GM18861 (cell line): ENCODE measurements around the gene ZNF367.
"Not testable (repeated sequence)": the region's sequence is repeated elsewhere in the genome, so short reads cannot be mapped to it uniquely, and the experiment has no call there.

Experiments
- ATAC-seq: cut with Tn5 transposase; IDR thresholded peaks from one replicate; pipeline ENCODE4 v1.9.1; 2021; ENCODE audit not compliant: unreplicated experiment

ZNF367 gene

GRCh38 chr9:96363175-96363967, 54.8 kb downstream of the ZNF367 start:
- ATAC-seq, result no peak

- not testable (repeated sequence) for ATAC-seq
Measured at GRCh38 chr9:96362119-96362518, 56.1 kb downstream of the ZNF367 start.

GRCh38 chr9:96361668-96362067, 56.5 kb downstream of the ZNF367 start:
- no peak for ATAC-seq

- ATAC-seq, result no peak
Measured at GRCh38 chr9:96360976-96361375, 57.2 kb downstream of the ZNF367 start.

- not testable (repeated sequence) for ATAC-seq
Measured at GRCh38 chr9:96360523-96360922, 57.6 kb downstream of the ZNF367 start.

GRCh38 chr9:96350866-96351265, 67.3 kb downstream of the ZNF367 start:
- ATAC-seq, result no peak

GRCh38 chr9:96348261-96348660, 69.9 kb downstream of the ZNF367 start:
- ATAC-seq, result no peak

GRCh38 chr9:96345551-96345950, 72.6 kb downstream of the ZNF367 start:
- ATAC-seq, result no peak

- no peak for ATAC-seq
Measured at GRCh38 chr9:96344458-96345180, 73.6 kb downstream of the ZNF367 start.

- no peak for ATAC-seq
Measured at GRCh38 chr9:96343515-96344360, 74.4 kb downstream of the ZNF367 start.

GRCh38 chr9:96342571-96343245, 75.5 kb downstream of the ZNF367 start:
- ATAC-seq, result no peak

- ATAC-seq, result no peak
Measured at GRCh38 chr9:96340707-96341106, 77.5 kb downstream of the ZNF367 start.

GRCh38 chr9:96338299-96338698, 79.9 kb downstream of the ZNF367 start:
- ATAC-seq, result no peak
